Pancreas (tissue), 10 donors: ENCODE data around the gene CACNA1C. TPM values are rescaled to one million over a fixed set of nuclear protein-coding genes. Genes with fewer than 3 reads are reported as not detected.

Source experiments
- ATAC-seq, 4 donors: fragments of 200-7000 bp; cut with Tn5 transposase; one replicate each; pipeline versions ENCODE4 v1.8.0 to v1.9.1; 2020; ENCODE audit warnings: mild to moderate bottlenecking in 4 of 4, moderate library complexity in 4 of 4
- DNase-seq, 6 donors: peaks; one replicate each; pipeline ENCODE4 v3.0.0-alpha.2; 2020
- FAIRE-seq: peaks from 2 replicates; lab custom pipeline; 2012; peaks lifted over from hg19 to GRCh38; lab: Jason Lieb, UNC
- H3K27ac ChIP-seq, 4 donors: fragments of 200-600 bp; sonication (generic); 1 replicate in 3 of 4; 2 replicates in 1 of 4; pipeline versions ENCODE4 v1.5.0 to v1.8.0; 2020
- H3K27me3 ChIP-seq, 4 donors: fragments of 200-600 bp; one replicate each; pipeline ENCODE4 v1.8.0; 2021
- H3K36me3 ChIP-seq, 3 donors: fragments of 200-600 bp; sonication (generic) in 1 of 3; one replicate each; pipeline versions ENCODE4 v1.5.0 to v1.8.0; 2020 to 2021
- H3K4me1 ChIP-seq, 3 donors: fragments of 200-600 bp; one replicate each; pipeline ENCODE4 v1.8.0; 2021
- H3K4me3 ChIP-seq, 4 donors: fragments of 200-600 bp; sonication (generic) in 2 of 4; one replicate each; pipeline versions ENCODE4 v1.5.0 to v1.8.0; 2020 to 2021
- H3K9me3 ChIP-seq, 4 donors: fragments of 200-600 bp; one replicate each; pipeline ENCODE4 v1.8.0; 2021
- CTCF ChIP-seq, 4 donors: fragments of 200-600 bp; sonication (generic) in 3 of 4; IDR thresholded peaks; one replicate each; pipeline versions ENCODE4 v1.5.0 to v1.8.0; 2021; ENCODE audit warnings: antibody characterized with exemption in 4 of 4
- WGBS, 2 donors: extraction: QIAGEN DNeasy Blood & Tissue Kit; methylation state at CpG; one replicate each; pipeline ENCODE4 v1.1.7; 2013; 5-methylcytosine and 5-hydroxymethylcytosine counted together
- intact Hi-C, 3 donors: fragments of 100-400 bp; cut with DNase I; formaldehyde crosslinking; loops; one replicate each; pipeline versions ENCODE4 v1.11.1 to v1.14.2; 2022
- polyA plus RNA-seq, 2 donors: library from polyadenylated mRNA; stranded (reverse); fragments of 200-250 nt; gene quantifications; one replicate each; pipeline ENCODE4 v1.2.3, GENCODE V29; 2013
- total RNA-seq, 6 donors: library from RNA; stranded (reverse); fragmentation: NEBNext Ultra II Directional in 4 of 6; extraction: Animal tissue kit (Norgen Biotek cat#: 25700) in 4 of 6; gene quantifications; one replicate each; pipeline versions ENCODE4 v1.2.1 to v1.2.4, GENCODE V29; 2021 to 2023
- donor health status: healthy with polysubstance abuse.
- donor health status: DM: no; HTN: no; CAD: no; lungs with moderate emphysema.
- donor health status: DM: no; HTN: no; CAD: no.
- donor health status: control.
- donor health status: control.
- donor health status: Bipolar disorder and iron deficiency.
- donor health status: DM: yes; HTN: yes; CAD: no.
- donor health status: DM: no; HTN: no; CAD: no.
- donor health status: DM: no; HTN: no; CAD: no.
- donor health status: DM: yes; HTN: yes; CAD: no.

The CACNA1C gene
- total and polyA plus RNA-seq, 8 donors = 1.2 to 3.8 (median 2.3) TPM

- FAIRE-seq = no peak
- Histone ChIP-seq H3K27me3 (no peaks in the 10 kb centered on the region), H3K36me3 (no peaks in the 10 kb centered on the region), H3K4me3 (no peak overlapping the region), H3K27ac (no peak overlapping the region), H3K4me1 (no peaks in the 10 kb centered on the region), H3K9me3 (no peaks in the 10 kb centered on the region)
- 84 to 87% methylated on average over 14 of the region's 14 CpGs for WGBS, 2 donors
- intact Hi-C loops = no loop called here
- TF ChIP-seq CTCF (IDR thresholded peaks at IDR 0.05) = no peak
- peak in 1 of 6 donors; percentile 8 for DNase-seq
- no peak for ATAC-seq
These were observed 599.2 kb downstream of the CACNA1C start for GRCh38 chr12:2652011-2652400.

- Histone ChIP-seq H3K36me3 (no peaks in the 10 kb centered on the region), H3K27ac (no peak overlapping the region), H3K4me1 (no peaks in the 10 kb centered on the region), H3K27me3 (no peaks in the 10 kb centered on the region), H3K4me3 (no peak overlapping the region), H3K9me3 (no peaks in the 10 kb centered on the region)
- no peak for TF ChIP-seq CTCF (IDR thresholded peaks at IDR 0.05)
- ATAC-seq = no peak
- peak in 2 of 6 donors; percentile 10 to 44 for DNase-seq
- no peak for FAIRE-seq
- intact Hi-C loops = no loop called here
- WGBS, 2 donors = 68 to 71% methylated on average over 33 of the region's 33 CpGs
These were observed 599.8 kb downstream of the CACNA1C start for GRCh38 chr12:2652401-2653081.

- TF ChIP-seq CTCF (IDR thresholded peaks at IDR 0.05) = no peak
- ATAC-seq (no peak), DNase-seq (no peak), FAIRE-seq (no peak)
- intact Hi-C loops = no loop called here
- Histone ChIP-seq H3K4me3 (no peak overlapping the region), H3K9me3 (no peaks in the 10 kb centered on the region), H3K27me3 (no peaks in the 10 kb centered on the region), H3K27ac (no peak overlapping the region), H3K4me1 (no peaks in the 10 kb centered on the region), H3K36me3 (no peaks in the 10 kb centered on the region)
- 85 to 86% methylated on average over 22 of the region's 22 CpGs for WGBS, 2 donors
These were observed 600.7 kb downstream of the CACNA1C start for GRCh38 chr12:2653461-2653965.

GRCh38 chr12:2654311-2654710, 601.5 kb downstream of the CACNA1C start:
- no peak for FAIRE-seq
- 77 to 82% methylated on average over 8 of the region's 8 CpGs for WGBS, 2 donors
- H3K27me3 ChIP-seq = no peaks in the 10 kb centered on the region
- no peak for ATAC-seq
- H3K27ac ChIP-seq = no peak overlapping the region
- no peaks in the 10 kb centered on the region for H3K4me1 ChIP-seq
- no peaks in the 10 kb centered on the region for H3K9me3 ChIP-seq
- no peaks in the 10 kb centered on the region for H3K36me3 ChIP-seq
- TF ChIP-seq CTCF (IDR thresholded peaks at IDR 0.05) = no peak
- no peak overlapping the region for H3K4me3 ChIP-seq
- intact Hi-C loops = no loop called here
- DNase-seq = no peak

- Histone ChIP-seq H3K4me1 (no peaks in the 10 kb centered on the region), H3K9me3 (no peaks in the 10 kb centered on the region), H3K27me3 (no peaks in the 10 kb centered on the region), H3K4me3 (no peak overlapping the region), H3K27ac (no peak overlapping the region), H3K36me3 (no peaks in the 10 kb centered on the region)
- no peak for TF ChIP-seq CTCF (IDR thresholded peaks at IDR 0.05)
- intact Hi-C loops = no loop called here
- no peak for ATAC-seq
- FAIRE-seq = no peak
- WGBS, 2 donors = 63% methylated on average over 4 of the region's 4 CpGs
- no peak for DNase-seq
These were observed 602.0 kb downstream of the CACNA1C start for GRCh38 chr12:2654741-2655140.
